GM23338 (cell line): ENCODE results near the gene EMX1.

Experiments used
- CREB1 ChIP-seq: fragments of 250-450 bp; sonication (Bioruptor Pico); IDR thresholded peaks from 2 replicates; pipeline ENCODE4 v1.5.0; 2020; ENCODE audit warnings: low read depth, mild to moderate bottlenecking, moderate library complexity
- EZH2 ChIP-seq: fragments of 200-600 bp; sonication (generic); IDR thresholded peaks from one replicate; pipeline ENCODE4 v1.8.0; 2017; ENCODE audit warnings: antibody characterized with exemption, mild to moderate bottlenecking, low read depth; ENCODE audit not compliant: unreplicated experiment
- EZH2phosphoT487 ChIP-seq: fragments of 200-600 bp; sonication (generic); IDR thresholded peaks from one replicate; pipeline ENCODE4 v1.8.1; 2018; ENCODE audit warnings: antibody characterized with exemption; ENCODE audit not compliant: unreplicated experiment
- JUNB ChIP-seq: IDR thresholded peaks from one replicate; pipeline ENCODE4 v1.6.1; 2016; ENCODE audit warnings: antibody characterized with exemption; ENCODE audit not compliant: unreplicated experiment
- POLR2AphosphoS5 ChIP-seq: IDR thresholded peaks from 2 replicates; pipeline ENCODE4 v1.6.1; 2016; ENCODE audit warnings: antibody characterized with exemption, low read depth
- TF ChIP-seq, protein P1 (sequence below), 2 experiments: fragments of 200-600 bp in 1 of 2; sonication (generic) in 1 of 2; conservative IDR thresholded peaks; 2 replicates each; pipeline versions ENCODE4 v1.5.1 to v1.6.1; 2016 to 2017; ENCODE audit warnings: antibody characterized with exemption in 2 of 2, low read depth in 2 of 2, mild to moderate bottlenecking in 2 of 2, moderate library complexity in 1 of 2
- TF ChIP-seq, protein P2 (sequence below): fragments of 250-450 bp; sonication (Bioruptor Pico); IDR thresholded peaks from 2 replicates; pipeline ENCODE4 v1.5.0; 2020; ENCODE audit warnings: mild to moderate bottlenecking, moderate library complexity
- TF ChIP-seq, protein P3 (sequence below): IDR thresholded peaks from one replicate; pipeline ENCODE4 v1.6.1; 2018; ENCODE audit warnings: antibody characterized with exemption; ENCODE audit not compliant: unreplicated experiment

DNA sequence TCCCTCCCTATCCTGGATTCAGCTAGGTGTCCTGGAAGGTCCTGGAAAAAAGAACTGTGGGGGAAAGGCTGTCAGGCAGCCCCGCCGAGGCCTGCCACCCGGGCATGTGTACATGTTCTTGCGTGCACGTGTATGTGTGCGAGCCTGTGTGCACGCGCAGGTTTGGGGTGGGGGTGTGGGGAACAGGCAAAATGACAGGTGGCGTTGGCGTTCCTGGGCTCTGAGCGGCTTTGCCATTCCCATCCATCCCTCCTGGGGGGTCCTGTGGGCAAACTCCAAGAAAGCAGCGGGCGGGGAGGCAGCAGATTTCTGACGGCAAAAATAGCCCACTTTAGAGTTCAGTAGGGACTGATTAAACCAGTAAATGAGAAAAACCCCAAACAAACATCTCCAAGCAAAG, 35.6 kb downstream of the EMX1 start:
- TF ChIP-seq, protein P1, sequence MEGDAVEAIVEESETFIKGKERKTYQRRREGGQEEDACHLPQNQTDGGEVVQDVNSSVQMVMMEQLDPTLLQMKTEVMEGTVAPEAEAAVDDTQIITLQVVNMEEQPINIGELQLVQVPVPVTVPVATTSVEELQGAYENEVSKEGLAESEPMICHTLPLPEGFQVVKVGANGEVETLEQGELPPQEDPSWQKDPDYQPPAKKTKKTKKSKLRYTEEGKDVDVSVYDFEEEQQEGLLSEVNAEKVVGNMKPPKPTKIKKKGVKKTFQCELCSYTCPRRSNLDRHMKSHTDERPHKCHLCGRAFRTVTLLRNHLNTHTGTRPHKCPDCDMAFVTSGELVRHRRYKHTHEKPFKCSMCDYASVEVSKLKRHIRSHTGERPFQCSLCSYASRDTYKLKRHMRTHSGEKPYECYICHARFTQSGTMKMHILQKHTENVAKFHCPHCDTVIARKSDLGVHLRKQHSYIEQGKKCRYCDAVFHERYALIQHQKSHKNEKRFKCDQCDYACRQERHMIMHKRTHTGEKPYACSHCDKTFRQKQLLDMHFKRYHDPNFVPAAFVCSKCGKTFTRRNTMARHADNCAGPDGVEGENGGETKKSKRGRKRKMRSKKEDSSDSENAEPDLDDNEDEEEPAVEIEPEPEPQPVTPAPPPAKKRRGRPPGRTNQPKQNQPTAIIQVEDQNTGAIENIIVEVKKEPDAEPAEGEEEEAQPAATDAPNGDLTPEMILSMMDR (conservative IDR thresholded peaks at IDR 0.05; ENCODE audit: low read depth in 2 of 2) = no peak
- TF ChIP-seq EZH2phosphoT487 = no peak
- no peak for TF ChIP-seq EZH2
- TF ChIP-seq POLR2AphosphoS5 = no peak
- TF ChIP-seq, protein P2, sequence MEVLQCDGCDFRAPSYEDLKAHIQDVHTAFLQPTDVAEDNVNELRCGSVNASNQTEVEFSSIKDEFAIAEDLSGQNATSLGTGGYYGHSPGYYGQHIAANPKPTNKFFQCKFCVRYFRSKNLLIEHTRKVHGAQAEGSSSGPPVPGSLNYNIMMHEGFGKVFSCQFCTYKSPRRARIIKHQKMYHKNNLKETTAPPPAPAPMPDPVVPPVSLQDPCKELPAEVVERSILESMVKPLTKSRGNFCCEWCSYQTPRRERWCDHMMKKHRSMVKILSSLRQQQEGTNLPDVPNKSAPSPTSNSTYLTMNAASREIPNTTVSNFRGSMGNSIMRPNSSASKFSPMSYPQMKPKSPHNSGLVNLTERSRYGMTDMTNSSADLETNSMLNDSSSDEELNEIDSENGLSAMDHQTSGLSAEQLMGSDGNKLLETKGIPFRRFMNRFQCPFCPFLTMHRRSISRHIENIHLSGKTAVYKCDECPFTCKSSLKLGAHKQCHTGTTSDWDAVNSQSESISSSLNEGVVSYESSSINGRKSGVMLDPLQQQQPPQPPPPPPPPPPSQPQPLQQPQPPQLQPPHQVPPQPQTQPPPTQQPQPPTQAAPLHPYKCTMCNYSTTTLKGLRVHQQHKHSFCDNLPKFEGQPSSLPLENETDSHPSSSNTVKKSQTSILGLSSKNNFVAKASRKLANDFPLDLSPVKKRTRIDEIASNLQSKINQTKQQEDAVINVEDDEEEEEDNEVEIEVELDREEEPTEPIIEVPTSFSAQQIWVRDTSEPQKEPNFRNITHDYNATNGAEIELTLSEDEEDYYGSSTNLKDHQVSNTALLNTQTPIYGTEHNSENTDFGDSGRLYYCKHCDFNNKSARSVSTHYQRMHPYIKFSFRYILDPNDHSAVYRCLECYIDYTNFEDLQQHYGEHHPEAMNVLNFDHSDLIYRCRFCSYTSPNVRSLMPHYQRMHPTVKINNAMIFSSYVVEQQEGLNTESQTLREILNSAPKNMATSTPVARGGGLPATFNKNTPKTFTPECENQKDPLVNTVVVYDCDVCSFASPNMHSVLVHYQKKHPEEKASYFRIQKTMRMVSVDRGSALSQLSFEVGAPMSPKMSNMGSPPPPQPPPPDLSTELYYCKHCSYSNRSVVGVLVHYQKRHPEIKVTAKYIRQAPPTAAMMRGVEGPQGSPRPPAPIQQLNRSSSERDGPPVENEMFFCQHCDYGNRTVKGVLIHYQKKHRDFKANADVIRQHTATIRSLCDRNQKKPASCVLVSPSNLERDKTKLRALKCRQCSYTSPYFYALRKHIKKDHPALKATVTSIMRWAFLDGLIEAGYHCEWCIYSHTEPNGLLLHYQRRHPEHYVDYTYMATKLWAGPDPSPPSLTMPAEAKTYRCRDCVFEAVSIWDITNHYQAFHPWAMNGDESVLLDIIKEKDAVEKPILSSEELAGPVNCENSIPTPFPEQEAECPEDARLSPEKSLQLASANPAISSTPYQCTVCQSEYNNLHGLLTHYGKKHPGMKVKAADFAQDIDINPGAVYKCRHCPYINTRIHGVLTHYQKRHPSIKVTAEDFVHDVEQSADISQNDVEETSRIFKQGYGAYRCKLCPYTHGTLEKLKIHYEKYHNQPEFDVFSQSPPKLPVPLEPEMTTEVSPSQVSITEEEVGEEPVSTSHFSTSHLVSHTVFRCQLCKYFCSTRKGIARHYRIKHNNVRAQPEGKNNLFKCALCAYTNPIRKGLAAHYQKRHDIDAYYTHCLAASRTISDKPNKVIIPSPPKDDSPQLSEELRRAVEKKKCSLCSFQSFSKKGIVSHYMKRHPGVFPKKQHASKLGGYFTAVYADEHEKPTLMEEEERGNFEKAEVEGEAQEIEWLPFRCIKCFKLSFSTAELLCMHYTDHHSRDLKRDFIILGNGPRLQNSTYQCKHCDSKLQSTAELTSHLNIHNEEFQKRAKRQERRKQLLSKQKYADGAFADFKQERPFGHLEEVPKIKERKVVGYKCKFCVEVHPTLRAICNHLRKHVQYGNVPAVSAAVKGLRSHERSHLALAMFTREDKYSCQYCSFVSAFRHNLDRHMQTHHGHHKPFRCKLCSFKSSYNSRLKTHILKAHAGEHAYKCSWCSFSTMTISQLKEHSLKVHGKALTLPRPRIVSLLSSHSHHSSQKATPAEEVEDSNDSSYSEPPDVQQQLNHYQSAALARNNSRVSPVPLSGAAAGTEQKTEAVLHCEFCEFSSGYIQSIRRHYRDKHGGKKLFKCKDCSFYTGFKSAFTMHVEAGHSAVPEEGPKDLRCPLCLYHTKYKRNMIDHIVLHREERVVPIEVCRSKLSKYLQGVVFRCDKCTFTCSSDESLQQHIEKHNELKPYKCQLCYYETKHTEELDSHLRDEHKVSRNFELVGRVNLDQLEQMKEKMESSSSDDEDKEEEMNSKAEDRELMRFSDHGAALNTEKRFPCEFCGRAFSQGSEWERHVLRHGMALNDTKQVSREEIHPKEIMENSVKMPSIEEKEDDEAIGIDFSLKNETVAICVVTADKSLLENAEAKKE (CRISPR knock-in tag) = no peak
- TF ChIP-seq JUNB = no peak
- TF ChIP-seq, protein P3, sequence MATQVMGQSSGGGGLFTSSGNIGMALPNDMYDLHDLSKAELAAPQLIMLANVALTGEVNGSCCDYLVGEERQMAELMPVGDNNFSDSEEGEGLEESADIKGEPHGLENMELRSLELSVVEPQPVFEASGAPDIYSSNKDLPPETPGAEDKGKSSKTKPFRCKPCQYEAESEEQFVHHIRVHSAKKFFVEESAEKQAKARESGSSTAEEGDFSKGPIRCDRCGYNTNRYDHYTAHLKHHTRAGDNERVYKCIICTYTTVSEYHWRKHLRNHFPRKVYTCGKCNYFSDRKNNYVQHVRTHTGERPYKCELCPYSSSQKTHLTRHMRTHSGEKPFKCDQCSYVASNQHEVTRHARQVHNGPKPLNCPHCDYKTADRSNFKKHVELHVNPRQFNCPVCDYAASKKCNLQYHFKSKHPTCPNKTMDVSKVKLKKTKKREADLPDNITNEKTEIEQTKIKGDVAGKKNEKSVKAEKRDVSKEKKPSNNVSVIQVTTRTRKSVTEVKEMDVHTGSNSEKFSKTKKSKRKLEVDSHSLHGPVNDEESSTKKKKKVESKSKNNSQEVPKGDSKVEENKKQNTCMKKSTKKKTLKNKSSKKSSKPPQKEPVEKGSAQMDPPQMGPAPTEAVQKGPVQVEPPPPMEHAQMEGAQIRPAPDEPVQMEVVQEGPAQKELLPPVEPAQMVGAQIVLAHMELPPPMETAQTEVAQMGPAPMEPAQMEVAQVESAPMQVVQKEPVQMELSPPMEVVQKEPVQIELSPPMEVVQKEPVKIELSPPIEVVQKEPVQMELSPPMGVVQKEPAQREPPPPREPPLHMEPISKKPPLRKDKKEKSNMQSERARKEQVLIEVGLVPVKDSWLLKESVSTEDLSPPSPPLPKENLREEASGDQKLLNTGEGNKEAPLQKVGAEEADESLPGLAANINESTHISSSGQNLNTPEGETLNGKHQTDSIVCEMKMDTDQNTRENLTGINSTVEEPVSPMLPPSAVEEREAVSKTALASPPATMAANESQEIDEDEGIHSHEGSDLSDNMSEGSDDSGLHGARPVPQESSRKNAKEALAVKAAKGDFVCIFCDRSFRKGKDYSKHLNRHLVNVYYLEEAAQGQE = no peak
- no peak for TF ChIP-seq CREB1 (CRISPR knock-in tag)
